ENCODE measurements around the gene KIF20B.

KIF20B gene

DNA sequence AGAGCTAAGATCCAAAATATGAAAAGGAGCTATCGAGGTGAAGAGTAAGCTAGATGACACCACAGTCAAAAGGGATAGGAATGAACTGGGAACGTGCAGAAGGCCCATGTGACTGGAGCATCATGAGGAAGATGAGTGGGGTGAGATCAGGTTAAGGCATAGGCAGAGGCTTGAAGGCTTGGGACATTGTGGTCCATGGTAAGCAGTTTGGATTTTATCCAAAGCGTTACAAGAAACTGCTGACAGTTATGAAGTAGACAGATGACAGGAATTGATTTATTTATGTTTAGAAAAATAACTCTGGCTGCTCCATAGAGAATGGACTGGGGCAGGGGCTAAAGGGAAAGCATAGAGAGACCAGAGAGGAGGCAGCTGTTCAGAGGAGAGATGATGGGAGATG is 38.2 kb upstream of the KIF20B start:
- Histone ChIP-seq H3K4me1 (ENCODE audit: control insufficient read depth, insufficient read depth, low read length) (no peaks in the 10 kb centered on the region), H3K27ac (ENCODE audit: low read length) (no peak overlapping the region), H3K9me3 (ENCODE audit: control insufficient read depth in 2 of 2, low read length in 2 of 2) (no peaks in the 10 kb centered on the region), H3K36me3 (ENCODE audit: control insufficient read depth in 2 of 2, insufficient read depth in 2 of 2, low read length in 2 of 2) (no peaks in the 10 kb centered on the region), H3K27me3 (ENCODE audit: control insufficient read depth in 1 of 2, insufficient read depth in 2 of 2, low read length in 2 of 2) (no peaks in the 10 kb centered on the region), H3K9ac (ENCODE audit: low read length in 2 of 2) (no peak overlapping the region), H3K4me3 (ENCODE audit: low read length in 2 of 2) (no peak overlapping the region)

DNA sequence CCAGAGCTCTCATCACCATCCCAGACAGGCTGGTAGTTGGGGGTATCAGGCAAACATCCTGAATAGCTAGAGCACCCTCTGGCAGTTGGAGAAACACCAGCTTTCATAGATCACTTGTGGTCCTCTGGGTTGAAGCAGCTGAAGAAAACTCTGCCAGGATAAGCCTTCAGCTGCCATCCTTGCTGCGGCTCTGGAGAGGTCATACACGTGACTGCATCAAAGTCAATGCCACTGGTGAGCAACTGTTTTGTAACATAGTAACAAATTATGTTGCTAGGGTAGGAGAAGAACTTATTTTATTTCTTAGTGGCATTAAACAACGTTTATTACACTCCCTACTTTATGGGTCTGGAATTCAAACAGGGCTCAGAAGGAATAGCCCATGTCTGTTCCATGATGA is 37.2 kb upstream of the KIF20B start:
- no peaks in the 10 kb centered on the region for H3K27me3 ChIP-seq (ENCODE audit: control insufficient read depth in 1 of 2, insufficient read depth in 2 of 2, low read length in 2 of 2)
- H3K4me3 ChIP-seq (ENCODE audit: low read length in 2 of 2), result no peak overlapping the region
- H3K9ac ChIP-seq (ENCODE audit: low read length in 2 of 2), result no peak overlapping the region
- no peak overlapping the region for H3K27ac ChIP-seq (ENCODE audit: low read length)
- no peaks in the 10 kb centered on the region for H3K36me3 ChIP-seq (ENCODE audit: control insufficient read depth in 2 of 2, insufficient read depth in 2 of 2, low read length in 2 of 2)
- no peaks in the 10 kb centered on the region for H3K9me3 ChIP-seq (ENCODE audit: control insufficient read depth in 2 of 2, low read length in 2 of 2)
- H3K4me1 ChIP-seq (ENCODE audit: control insufficient read depth, insufficient read depth, low read length), result no peaks in the 10 kb centered on the region

DNA sequence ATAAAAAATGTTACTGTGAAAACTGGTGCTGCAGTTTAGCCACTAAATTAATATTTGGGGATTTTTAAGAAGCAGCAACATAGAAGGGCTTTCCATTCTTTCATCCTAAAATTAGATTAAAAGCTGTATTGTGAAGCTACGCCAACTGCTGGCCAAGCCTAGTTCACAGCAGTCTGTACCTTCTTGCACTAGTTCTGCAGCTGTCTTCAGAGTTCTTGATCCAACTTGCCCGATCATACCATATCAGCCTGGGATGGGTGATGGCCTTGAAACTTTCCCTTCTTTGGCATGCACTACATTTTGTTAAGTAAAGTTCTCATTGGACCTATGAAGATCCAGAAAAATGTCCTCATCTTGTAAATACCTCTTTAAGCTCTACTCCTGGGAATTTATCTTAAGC is 36.1 kb upstream of the KIF20B start:
- H3K27ac ChIP-seq (ENCODE audit: low read length), result no peak overlapping the region
- no peaks in the 10 kb centered on the region for H3K36me3 ChIP-seq (ENCODE audit: control insufficient read depth in 2 of 2, insufficient read depth in 2 of 2, low read length in 2 of 2)
- H3K27me3 ChIP-seq (ENCODE audit: control insufficient read depth in 1 of 2, insufficient read depth in 2 of 2, low read length in 2 of 2), result no peaks in the 10 kb centered on the region
- no peak overlapping the region for H3K9ac ChIP-seq (ENCODE audit: low read length in 2 of 2)
- no peaks in the 10 kb centered on the region for H3K9me3 ChIP-seq (ENCODE audit: control insufficient read depth in 2 of 2, low read length in 2 of 2)
- no peak overlapping the region for H3K4me3 ChIP-seq (ENCODE audit: low read length in 2 of 2)
- no peaks in the 10 kb centered on the region for H3K4me1 ChIP-seq (ENCODE audit: control insufficient read depth, insufficient read depth, low read length)

DNA sequence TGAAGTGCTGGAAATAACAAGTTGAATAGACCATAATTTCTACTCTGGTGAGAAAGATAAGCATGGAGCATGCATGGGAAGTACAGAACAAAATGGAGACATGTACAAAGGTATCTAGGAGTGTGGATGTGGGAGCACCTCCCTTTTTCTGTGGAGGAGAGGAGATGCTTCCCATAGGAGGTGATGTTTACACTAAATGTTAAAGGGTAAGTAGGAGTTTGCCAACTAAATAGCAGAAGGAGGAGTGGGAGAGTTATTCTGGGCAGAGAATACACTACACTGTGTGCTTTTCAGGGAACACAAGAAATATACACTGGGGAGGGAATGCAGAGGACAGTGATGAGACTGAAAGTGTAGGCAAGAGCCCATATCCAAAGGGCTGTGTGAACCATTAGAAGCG is 35.3 kb upstream of the KIF20B start:
- Histone ChIP-seq H3K9me3 (ENCODE audit: control insufficient read depth in 2 of 2, low read length in 2 of 2) (no peaks in the 10 kb centered on the region), H3K4me3 (ENCODE audit: low read length in 2 of 2) (no peak overlapping the region), H3K36me3 (ENCODE audit: control insufficient read depth in 2 of 2, insufficient read depth in 2 of 2, low read length in 2 of 2) (no peaks in the 10 kb centered on the region), H3K4me1 (ENCODE audit: control insufficient read depth, insufficient read depth, low read length) (no peaks in the 10 kb centered on the region), H3K9ac (ENCODE audit: low read length in 2 of 2) (no peak overlapping the region), H3K27me3 (ENCODE audit: control insufficient read depth in 1 of 2, insufficient read depth in 2 of 2, low read length in 2 of 2) (no peaks in the 10 kb centered on the region), H3K27ac (ENCODE audit: low read length) (no peak overlapping the region)

DNA sequence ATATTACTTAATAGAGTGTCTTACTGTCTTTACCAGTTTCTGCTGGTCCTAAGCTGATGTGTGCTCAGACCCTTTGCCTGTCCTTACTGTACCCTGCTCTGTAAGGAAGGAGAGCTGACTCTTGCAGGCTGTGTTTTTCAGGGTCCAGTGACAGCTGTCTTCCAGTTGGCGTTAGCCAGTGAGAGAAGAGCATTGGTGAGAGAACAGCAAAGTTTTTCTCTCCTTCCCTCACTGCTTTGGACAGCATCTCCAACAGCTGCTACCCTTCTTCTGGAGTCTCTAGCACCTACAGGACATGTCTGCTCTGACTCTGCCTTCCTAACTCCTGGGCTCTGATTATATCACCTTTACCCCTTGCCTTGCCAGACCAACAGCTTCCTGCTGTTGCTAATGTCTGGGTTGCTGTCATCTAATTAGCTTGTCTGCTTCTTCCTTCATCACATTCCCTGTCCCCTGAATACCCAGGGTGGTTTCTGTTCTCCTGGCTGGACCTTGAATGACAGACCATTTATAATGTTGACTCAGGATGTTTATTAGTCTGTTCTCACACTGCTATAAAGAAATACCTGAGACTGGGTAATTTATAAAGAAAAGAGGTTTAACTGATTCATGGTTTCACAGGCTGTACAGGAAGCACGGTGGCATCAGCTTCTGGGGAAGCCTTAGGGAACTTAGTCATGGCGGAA is 32.9 kb upstream of the KIF20B start:
- no peak overlapping the region for H3K9ac ChIP-seq (ENCODE audit: low read length in 2 of 2)
- no peaks in the 10 kb centered on the region for H3K4me1 ChIP-seq (ENCODE audit: control insufficient read depth, insufficient read depth, low read length)
- H3K4me3 ChIP-seq (ENCODE audit: low read length in 2 of 2), result no peak overlapping the region
- H3K9me3 ChIP-seq (ENCODE audit: control insufficient read depth in 2 of 2, low read length in 2 of 2), result no peaks in the 10 kb centered on the region
- H3K36me3 ChIP-seq (ENCODE audit: control insufficient read depth in 2 of 2, insufficient read depth in 2 of 2, low read length in 2 of 2), result no peaks in the 10 kb centered on the region
- H3K27me3 ChIP-seq (ENCODE audit: control insufficient read depth in 1 of 2, insufficient read depth in 2 of 2, low read length in 2 of 2), result no peaks in the 10 kb centered on the region
- no peak overlapping the region for H3K27ac ChIP-seq (ENCODE audit: low read length)

DNA sequence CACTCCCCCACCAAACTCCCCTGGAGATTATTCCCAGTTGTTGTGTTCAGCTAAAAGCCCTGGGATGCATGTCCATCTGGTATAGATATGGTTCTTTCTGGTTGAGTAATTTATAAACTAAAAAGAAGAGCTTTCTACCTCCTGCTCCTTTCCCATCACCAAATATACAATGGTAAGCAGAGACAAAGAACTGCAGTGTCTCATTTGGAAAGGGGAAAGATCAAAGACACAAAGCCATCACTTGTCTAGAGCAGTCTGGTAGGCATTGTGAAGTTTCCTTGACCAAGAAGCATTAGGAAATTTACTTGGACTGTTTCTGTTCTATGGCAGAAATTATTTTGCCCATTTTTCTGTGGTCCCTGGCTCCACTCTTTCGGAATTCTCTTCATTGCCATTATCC is 31.4 kb upstream of the KIF20B start:
- no peak overlapping the region for H3K9ac ChIP-seq (ENCODE audit: low read length in 2 of 2)
- no peak overlapping the region for H3K27ac ChIP-seq (ENCODE audit: low read length)
- H3K4me1 ChIP-seq (ENCODE audit: control insufficient read depth, insufficient read depth, low read length), result no peaks in the 10 kb centered on the region
- H3K36me3 ChIP-seq (ENCODE audit: control insufficient read depth in 2 of 2, insufficient read depth in 2 of 2, low read length in 2 of 2), result no peaks in the 10 kb centered on the region
- no peaks in the 10 kb centered on the region for H3K9me3 ChIP-seq (ENCODE audit: control insufficient read depth in 2 of 2, low read length in 2 of 2)
- H3K4me3 ChIP-seq (ENCODE audit: low read length in 2 of 2), result no peak overlapping the region
- H3K27me3 ChIP-seq (ENCODE audit: control insufficient read depth in 1 of 2, insufficient read depth in 2 of 2, low read length in 2 of 2), result no peaks in the 10 kb centered on the region

DNA sequence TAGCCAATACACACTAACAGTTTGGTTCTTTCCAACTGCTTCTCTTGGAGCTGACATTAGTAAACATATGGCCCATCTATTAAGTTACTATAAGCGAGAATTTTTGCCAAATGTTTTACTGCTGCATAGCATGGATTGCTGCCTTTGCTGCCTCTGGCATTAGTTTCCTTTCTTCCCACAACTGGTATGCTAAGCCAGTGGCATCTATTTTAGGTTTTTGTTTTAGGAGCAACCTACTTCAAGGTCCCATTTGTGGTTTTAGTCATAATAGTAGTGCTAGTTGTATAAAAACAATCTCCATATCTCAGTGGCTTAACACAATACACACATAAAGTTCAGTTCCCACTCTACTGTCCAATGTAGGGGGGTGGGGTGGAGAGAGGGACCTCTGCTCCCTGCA is 30.5 kb upstream of the KIF20B start:
- H3K4me1 ChIP-seq (ENCODE audit: control insufficient read depth, insufficient read depth, low read length), result no peaks in the 10 kb centered on the region
- H3K27me3 ChIP-seq (ENCODE audit: control insufficient read depth in 1 of 2, insufficient read depth in 2 of 2, low read length in 2 of 2), result no peaks in the 10 kb centered on the region
- H3K9ac ChIP-seq (ENCODE audit: low read length in 2 of 2), result no peak overlapping the region
- H3K27ac ChIP-seq (ENCODE audit: low read length), result no peak overlapping the region
- H3K36me3 ChIP-seq (ENCODE audit: control insufficient read depth in 2 of 2, insufficient read depth in 2 of 2, low read length in 2 of 2), result no peaks in the 10 kb centered on the region
- no peaks in the 10 kb centered on the region for H3K9me3 ChIP-seq (ENCODE audit: control insufficient read depth in 2 of 2, low read length in 2 of 2)
- no peak overlapping the region for H3K4me3 ChIP-seq (ENCODE audit: low read length in 2 of 2)

DNA sequence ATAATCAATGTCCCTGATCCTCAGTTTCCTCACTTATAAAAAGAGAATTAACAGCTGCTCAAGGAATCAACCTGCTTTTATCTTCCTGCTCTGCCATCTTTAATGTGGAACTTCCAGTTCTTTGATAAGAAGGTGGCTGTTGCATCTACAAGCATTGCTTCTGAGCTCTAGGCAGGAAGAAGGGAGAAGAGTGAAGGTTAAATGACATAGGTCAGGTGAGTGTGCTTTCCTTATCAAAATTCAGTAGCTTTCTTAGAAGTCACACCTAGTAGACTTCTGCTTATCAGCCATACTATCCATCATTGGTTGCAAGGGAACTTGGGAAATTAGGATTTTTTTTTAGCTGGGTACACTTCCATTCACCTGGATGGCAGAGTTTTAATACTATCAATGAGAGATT is 24.0 kb upstream of the KIF20B start:
- no peaks in the 10 kb centered on the region for H3K27me3 ChIP-seq (ENCODE audit: control insufficient read depth in 1 of 2, insufficient read depth in 2 of 2, low read length in 2 of 2)
- H3K4me3 ChIP-seq (ENCODE audit: low read length in 2 of 2), result no peak overlapping the region
- no peaks in the 10 kb centered on the region for H3K4me1 ChIP-seq (ENCODE audit: control insufficient read depth, insufficient read depth, low read length)
- H3K36me3 ChIP-seq (ENCODE audit: control insufficient read depth in 2 of 2, insufficient read depth in 2 of 2, low read length in 2 of 2), result no peaks in the 10 kb centered on the region
- no peaks in the 10 kb centered on the region for H3K9me3 ChIP-seq (ENCODE audit: control insufficient read depth in 2 of 2, low read length in 2 of 2)
- no peak overlapping the region for H3K27ac ChIP-seq (ENCODE audit: low read length)
- H3K9ac ChIP-seq (ENCODE audit: low read length in 2 of 2), result no peak overlapping the region

DNA sequence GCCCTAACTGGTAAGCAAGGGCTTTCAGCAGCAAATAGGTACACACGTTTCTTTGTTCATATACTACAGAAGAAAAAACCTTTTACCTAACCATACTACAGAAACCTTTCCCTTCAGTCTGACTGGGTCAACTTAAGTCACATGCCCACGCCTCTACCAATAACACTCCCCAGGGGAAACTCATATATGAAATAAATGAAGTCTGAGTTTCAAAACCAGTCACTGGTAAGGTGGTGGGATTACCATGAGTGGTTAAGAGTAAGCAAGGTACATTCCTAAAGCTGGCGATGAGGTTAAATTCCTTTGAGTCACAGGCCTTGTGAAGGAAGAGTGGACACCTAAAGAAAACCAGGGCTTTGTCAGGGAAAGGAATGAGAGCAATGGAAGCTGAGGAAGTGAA is 21.4 kb upstream of the KIF20B start:
- H3K9ac ChIP-seq (ENCODE audit: low read length in 2 of 2), result no peak overlapping the region
- H3K9me3 ChIP-seq (ENCODE audit: control insufficient read depth in 2 of 2, low read length in 2 of 2), result no peaks in the 10 kb centered on the region
- no peak overlapping the region for H3K27ac ChIP-seq (ENCODE audit: low read length)
- no peaks in the 10 kb centered on the region for H3K36me3 ChIP-seq (ENCODE audit: control insufficient read depth in 2 of 2, insufficient read depth in 2 of 2, low read length in 2 of 2)
- no peak overlapping the region for H3K4me3 ChIP-seq (ENCODE audit: low read length in 2 of 2)
- H3K4me1 ChIP-seq (ENCODE audit: control insufficient read depth, insufficient read depth, low read length), result no peaks in the 10 kb centered on the region
- H3K27me3 ChIP-seq (ENCODE audit: control insufficient read depth in 1 of 2, insufficient read depth in 2 of 2, low read length in 2 of 2), result no peaks in the 10 kb centered on the region

DNA sequence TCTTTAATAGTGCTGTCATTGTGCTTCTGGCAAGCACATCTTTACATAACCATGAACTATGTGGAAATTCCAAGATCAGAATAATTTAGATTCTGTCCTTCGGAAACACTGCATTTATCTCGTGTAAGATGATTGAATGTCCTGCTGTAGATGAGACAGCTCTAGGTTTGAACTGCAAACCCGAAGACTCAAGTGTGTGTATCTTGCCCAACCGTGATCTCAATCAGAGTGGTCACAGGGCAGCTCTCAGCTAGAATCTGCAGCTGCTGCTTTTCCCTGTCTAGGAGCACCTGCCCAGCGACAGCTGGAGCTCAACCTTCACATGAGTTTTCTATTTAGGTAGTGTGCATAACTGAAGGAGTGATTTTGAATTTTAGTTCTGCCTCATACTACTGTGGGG is 17.5 kb upstream of the KIF20B start:
- Histone ChIP-seq H3K9me3 (ENCODE audit: control insufficient read depth in 2 of 2, low read length in 2 of 2) (no peaks in the 10 kb centered on the region), H3K4me1 (ENCODE audit: control insufficient read depth, insufficient read depth, low read length) (no peaks in the 10 kb centered on the region), H3K4me3 (ENCODE audit: low read length in 2 of 2) (no peak overlapping the region), H3K27me3 (ENCODE audit: control insufficient read depth in 1 of 2, insufficient read depth in 2 of 2, low read length in 2 of 2) (no peaks in the 10 kb centered on the region), H3K9ac (ENCODE audit: low read length in 2 of 2) (no peak overlapping the region), H3K36me3 (ENCODE audit: control insufficient read depth in 2 of 2, insufficient read depth in 2 of 2, low read length in 2 of 2) (no peaks in the 10 kb centered on the region), H3K27ac (ENCODE audit: low read length) (no peak overlapping the region)

DNA sequence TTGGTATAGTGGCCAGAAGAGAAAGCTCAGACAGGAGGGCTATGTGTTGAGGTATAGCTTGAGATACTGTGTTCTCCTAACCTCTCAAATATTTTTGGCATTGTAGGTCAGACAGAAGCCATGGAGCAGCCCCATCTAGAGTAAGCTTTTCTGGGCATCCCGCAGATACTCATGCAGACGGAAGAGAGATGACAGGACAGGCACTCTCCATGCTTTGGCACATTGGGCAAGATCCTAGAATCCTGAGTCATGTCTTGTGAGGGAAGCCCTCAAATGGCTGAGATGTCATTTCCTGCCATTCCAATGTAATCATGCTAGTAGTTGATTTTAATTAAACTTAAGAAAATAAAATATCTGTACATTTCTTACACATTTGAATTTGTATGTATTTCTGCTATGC is 16.8 kb upstream of the KIF20B start:
- no peak overlapping the region for H3K9ac ChIP-seq (ENCODE audit: low read length in 2 of 2)
- no peak overlapping the region for H3K4me3 ChIP-seq (ENCODE audit: low read length in 2 of 2)
- H3K36me3 ChIP-seq (ENCODE audit: control insufficient read depth in 2 of 2, insufficient read depth in 2 of 2, low read length in 2 of 2), result no peaks in the 10 kb centered on the region
- H3K27ac ChIP-seq (ENCODE audit: low read length), result no peak overlapping the region
- no peaks in the 10 kb centered on the region for H3K27me3 ChIP-seq (ENCODE audit: control insufficient read depth in 1 of 2, insufficient read depth in 2 of 2, low read length in 2 of 2)
- H3K4me1 ChIP-seq (ENCODE audit: control insufficient read depth, insufficient read depth, low read length), result no peaks in the 10 kb centered on the region
- H3K9me3 ChIP-seq (ENCODE audit: control insufficient read depth in 2 of 2, low read length in 2 of 2), result no peaks in the 10 kb centered on the region
